Colonic mucosa (tissue), 4 donors: ENCODE measurements around the gene TTLL11. TPM values are rescaled to one million over a fixed set of nuclear protein-coding genes. Genes with fewer than 3 reads are reported as not detected.

Experiments
- DNase-seq: peaks from one replicate; pipeline ENCODE4 v3.0.0-alpha.2; 2020
- H3K27ac ChIP-seq: fragments of 200-600 bp; one replicate; pipeline ENCODE4 v1.8.0; 2021
- H3K27me3 ChIP-seq: fragments of 200-600 bp; one replicate; pipeline ENCODE4 v1.8.0; 2021
- H3K36me3 ChIP-seq: fragments of 200-600 bp; one replicate; pipeline ENCODE4 v1.8.0; 2021
- H3K4me1 ChIP-seq: fragments of 200-600 bp; one replicate; pipeline ENCODE4 v1.8.0; 2021; ENCODE audit warnings: mild to moderate bottlenecking
- H3K4me3 ChIP-seq: fragments of 200-600 bp; one replicate; pipeline ENCODE4 v1.8.0; 2021
- H3K9ac ChIP-seq, 2 donors: one replicate each; pipeline ENCODE4 v1.7.0; 2013; ENCODE audit warnings: control low read depth in 2 of 2, low read depth in 2 of 2, low read length in 2 of 2
- H3K9me3 ChIP-seq: fragments of 200-600 bp; one replicate; pipeline ENCODE4 v1.8.0; 2021
- intact Hi-C: fragments of 100-400 bp; cut with DNase I; formaldehyde crosslinking; loops from one replicate; pipeline ENCODE4 v1.14.1; 2022
- total RNA-seq, 2 donors: library from RNA; stranded (reverse); fragmentation: NEBNext Ultra II Directional in 1 of 2; extraction: Animal tissue kit (Norgen Biotek cat#: 25700) in 1 of 2; gene quantifications; one replicate each; pipeline ENCODE4 v1.2.1, GENCODE V29; 2021
- TF ChIP-seq, protein P1 (sequence below): fragments of 200-600 bp; IDR thresholded peaks from one replicate; pipeline ENCODE4 v1.8.0; 2022; ENCODE audit warnings: antibody characterized with exemption, mild to moderate bottlenecking
- donor health status: healthy.
- donor health status: DM: no; HTN: no; CAD: no.
- donor health status: DM: no; HTN: no; CAD: no.

Gene TTLL11
- total RNA-seq, 2 donors from 2014 or later = 5.1 to 5.5 TPM

DNA sequence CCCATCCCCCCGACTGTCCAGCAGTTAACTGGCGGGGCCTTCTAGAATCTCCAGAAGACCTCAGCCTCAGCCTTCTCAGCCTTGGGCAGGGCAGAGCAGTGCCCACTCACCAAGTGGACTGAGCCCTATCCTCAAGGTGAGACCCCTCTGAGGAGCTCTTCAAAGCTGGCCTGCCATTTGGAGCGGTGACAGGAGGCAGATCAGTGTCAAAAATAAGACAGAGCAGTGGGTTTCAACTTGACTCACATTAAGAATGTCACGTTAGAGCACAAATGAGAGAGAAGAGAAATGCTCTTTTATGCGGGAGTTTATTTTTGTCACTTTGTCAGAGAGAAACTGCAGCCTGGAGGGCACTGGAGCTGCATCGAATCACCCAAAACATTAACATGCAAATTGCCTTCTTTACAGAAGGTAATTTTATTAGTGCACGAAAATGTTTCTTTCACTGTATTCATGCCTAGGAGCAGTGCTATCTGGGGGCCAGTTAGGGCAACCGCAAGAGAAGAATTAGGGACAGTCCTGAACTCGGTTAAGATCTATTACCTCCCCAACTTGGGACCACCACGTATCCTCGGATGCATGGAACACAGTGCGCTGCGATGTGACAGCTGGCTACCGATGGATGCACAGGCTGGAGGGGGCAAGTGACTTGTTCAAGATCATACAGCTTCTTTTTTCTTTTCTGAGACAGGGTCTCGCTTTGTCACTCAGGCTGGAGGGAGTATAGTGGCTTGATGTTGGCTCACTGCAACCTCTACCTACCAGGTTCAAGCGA lies 253.2 kb downstream of the TTLL11 start:
- Histone ChIP-seq H3K27ac (no peak overlapping the region), H3K4me3 (no peak overlapping the region), H3K27me3 (no peaks in the 10 kb centered on the region), H3K36me3 (no peaks in the 10 kb centered on the region), H3K9ac (no peak overlapping the region), H3K9me3 (no peaks in the 10 kb centered on the region), H3K4me1 (no peaks in the 10 kb centered on the region)
- intact Hi-C loops = no loop called here
- TF ChIP-seq, protein P1, sequence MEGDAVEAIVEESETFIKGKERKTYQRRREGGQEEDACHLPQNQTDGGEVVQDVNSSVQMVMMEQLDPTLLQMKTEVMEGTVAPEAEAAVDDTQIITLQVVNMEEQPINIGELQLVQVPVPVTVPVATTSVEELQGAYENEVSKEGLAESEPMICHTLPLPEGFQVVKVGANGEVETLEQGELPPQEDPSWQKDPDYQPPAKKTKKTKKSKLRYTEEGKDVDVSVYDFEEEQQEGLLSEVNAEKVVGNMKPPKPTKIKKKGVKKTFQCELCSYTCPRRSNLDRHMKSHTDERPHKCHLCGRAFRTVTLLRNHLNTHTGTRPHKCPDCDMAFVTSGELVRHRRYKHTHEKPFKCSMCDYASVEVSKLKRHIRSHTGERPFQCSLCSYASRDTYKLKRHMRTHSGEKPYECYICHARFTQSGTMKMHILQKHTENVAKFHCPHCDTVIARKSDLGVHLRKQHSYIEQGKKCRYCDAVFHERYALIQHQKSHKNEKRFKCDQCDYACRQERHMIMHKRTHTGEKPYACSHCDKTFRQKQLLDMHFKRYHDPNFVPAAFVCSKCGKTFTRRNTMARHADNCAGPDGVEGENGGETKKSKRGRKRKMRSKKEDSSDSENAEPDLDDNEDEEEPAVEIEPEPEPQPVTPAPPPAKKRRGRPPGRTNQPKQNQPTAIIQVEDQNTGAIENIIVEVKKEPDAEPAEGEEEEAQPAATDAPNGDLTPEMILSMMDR = no peak
- DNase-seq = no peak

DNA sequence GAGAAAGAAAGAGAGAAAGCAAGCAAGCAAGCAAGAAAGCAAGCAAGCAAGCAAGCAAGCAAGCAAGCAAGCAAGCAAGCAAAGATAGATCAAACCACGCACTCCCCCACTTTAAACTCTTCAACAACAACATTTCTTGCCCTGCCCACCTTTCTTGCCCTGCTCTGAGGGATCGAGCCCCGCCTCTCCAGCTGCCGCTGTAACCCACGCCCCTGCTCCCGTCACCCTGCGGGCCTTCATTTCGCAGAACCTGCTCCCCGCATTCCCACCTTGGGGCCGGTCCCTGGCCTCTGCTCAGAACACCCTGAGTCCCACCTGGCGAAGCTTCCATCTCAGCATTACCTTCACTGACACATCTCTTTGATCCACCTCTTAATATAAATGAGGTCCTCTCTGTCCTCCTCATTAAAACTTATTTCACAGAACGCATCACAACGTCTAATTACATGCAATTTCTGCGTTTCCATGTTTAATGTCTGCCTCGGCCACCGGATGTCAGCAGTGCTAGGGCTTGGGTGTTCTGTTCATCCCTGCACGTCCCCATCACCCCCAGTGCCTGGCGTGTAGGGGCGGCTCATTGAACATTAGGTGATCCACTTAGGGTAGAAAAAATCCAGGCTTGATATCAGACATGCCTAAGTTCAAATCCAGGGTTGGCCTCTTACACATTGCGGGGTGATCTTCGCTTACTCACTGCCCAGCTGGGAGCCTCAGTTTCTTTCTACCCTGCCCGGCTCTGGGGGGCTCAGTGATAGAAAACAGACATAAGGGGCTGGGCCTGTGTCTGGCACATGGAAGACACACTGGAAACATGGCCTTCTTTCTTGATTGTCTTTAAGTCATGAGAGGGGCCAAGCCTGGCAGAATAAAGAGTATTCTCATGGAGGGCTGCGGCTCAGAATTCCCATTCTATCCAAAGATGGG lies 254.1 kb downstream of the TTLL11 start:
- TF ChIP-seq, protein P1 = no peak
- Histone ChIP-seq H3K9ac (no peak overlapping the region), H3K9me3 (no peaks in the 10 kb centered on the region), H3K27me3 (no peaks in the 10 kb centered on the region), H3K36me3 (no peaks in the 10 kb centered on the region), H3K4me1 (no peaks in the 10 kb centered on the region), H3K27ac (no peak overlapping the region), H3K4me3 (no peak overlapping the region)
- DNase-seq = no peak
- intact Hi-C loops = no loop called here

DNA sequence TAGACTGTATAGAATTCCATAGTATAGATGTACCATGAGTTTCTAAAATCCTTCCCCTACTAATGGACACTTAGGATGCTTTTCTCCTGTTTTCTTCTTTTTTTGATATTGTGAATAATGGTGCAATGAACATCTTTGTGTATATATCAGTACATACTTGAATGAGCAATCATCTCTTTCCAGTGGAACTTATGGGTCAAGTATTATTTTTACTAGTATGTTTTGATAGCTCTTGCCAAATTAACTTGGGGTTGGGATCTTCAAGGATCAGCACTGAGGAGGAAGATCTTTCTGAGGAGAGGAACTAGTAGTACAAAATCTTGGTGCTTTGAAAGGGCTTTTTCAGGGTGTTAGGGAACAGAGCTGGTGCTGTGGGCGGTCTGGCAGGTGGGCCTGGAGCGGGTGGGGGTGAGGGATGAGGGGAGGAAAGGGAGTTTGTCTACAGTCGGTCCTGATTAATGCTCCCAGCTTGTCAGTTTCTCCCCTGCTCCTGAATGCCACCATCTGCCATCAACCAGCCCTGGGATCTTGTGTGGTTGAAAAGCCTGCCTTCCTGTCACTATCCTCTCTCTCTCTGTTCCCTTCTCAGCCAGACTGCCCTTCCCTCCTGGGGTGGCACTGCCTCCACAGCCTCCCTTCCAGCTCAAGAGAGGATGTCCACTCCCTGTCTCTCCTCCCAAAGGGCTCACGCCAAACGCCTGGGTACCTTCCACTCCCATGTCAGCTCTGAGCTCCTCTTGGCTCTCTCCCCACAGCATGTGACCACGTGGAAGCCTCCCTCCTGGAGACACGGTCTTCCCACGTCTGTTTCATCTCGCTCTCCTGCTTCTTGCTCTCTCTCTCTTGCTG lies 255.8 kb downstream of the TTLL11 start:
- intact Hi-C loops = no loop called here
- H3K9ac ChIP-seq = no peak overlapping the region
- TF ChIP-seq, protein P1 = no peak
- H3K4me1 ChIP-seq = no peaks in the 10 kb centered on the region
- no peak overlapping the region for H3K4me3 ChIP-seq
- no peaks in the 10 kb centered on the region for H3K36me3 ChIP-seq
- no peak overlapping the region for H3K27ac ChIP-seq
- no peaks in the 10 kb centered on the region for H3K9me3 ChIP-seq
- DNase-seq = no peak
- H3K27me3 ChIP-seq = no peaks in the 10 kb centered on the region

DNA sequence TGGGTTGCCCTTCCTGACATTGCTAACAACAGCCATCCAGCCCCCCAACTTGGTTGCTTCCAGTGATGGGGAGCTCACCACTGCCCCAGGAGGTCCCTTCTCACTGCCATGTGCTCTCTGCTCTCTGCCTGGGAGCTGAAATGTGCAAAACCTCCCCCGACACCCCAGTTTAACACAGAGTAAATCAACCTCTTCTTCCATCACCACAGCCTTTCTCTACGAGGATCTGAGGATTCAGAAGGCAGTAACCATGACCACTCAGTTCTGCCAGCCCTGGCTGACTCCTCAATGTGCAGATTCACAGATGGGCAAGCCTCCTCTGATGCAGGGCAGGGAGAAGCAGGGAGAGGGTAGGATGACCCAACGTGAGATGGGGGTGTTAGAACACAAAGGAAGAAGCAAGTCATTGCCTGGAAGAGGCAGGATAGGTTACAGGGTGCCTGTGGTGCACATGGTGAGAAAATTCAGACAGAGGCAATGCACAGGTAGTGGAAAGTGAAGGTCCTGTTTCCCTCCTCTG lies 256.7 kb downstream of the TTLL11 start:
- DNase-seq = no peak
- no peak overlapping the region for H3K27ac ChIP-seq
- no peaks in the 10 kb centered on the region for H3K9me3 ChIP-seq
- intact Hi-C loops = no loop called here
- no peak overlapping the region for H3K9ac ChIP-seq
- H3K36me3 ChIP-seq = no peaks in the 10 kb centered on the region
- no peaks in the 10 kb centered on the region for H3K4me1 ChIP-seq
- H3K4me3 ChIP-seq = no peak overlapping the region
- no peaks in the 10 kb centered on the region for H3K27me3 ChIP-seq
- TF ChIP-seq, protein P1 = no peak
